GM19395 (cell line): ENCODE measurements around the gene FDPS.
"Not testable (repeated sequence)": the region's sequence is repeated elsewhere in the genome, so short reads cannot be mapped to it uniquely, and the experiment has no call there.

ENCODE experiments used
- ATAC-seq: cut with Tn5 transposase; IDR thresholded peaks from one replicate; pipeline ENCODE4 v1.9.1; 2021; ENCODE audit warnings: mild to moderate bottlenecking, moderate library complexity; ENCODE audit not compliant: unreplicated experiment

Gene FDPS

GRCh38 chr1:155285063-155285462, 23.6 kb upstream of the FDPS start:
- no peak for ATAC-seq

DNA sequence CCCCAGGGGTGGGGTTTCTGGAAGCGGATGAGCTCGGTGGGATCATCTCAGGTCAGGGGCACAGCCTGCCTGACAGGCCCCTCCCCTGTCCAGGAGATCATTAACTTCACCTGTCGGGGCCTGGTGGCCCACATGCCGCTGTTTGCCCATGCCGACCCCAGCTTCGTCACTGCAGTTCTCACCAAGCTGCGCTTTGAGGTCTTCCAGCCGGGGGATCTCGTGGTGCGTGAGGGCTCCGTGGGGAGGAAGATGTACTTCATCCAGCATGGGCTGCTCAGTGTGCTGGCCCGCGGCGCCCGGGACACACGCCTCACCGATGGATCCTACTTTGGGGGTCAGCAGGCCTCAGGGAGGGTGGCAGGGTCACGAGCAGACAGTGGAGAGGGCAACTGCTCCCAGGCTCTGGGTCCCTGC, 23.0 kb upstream of the FDPS start:
- ATAC-seq: no peak

DNA sequence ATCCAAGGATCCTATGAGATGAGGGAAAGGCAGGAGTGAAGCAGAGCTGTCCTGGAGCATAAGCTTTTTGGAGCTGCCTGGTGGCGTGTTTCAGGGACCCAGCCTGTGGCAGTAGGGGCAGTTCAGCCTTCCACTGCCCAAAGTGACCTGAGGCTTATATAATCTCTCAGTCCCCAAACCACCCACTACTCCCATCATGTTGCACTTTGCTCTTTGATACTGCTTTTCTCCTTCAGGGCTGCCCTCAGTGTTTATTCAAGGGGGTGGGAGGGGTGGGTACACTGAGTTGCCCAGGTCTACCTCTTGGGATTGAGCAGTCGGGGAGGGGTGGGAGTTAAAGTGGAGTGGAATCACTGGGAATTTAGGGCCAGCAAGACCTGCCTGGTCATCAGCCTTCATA, 22.1 kb upstream of the FDPS start:
- ATAC-seq: no peak

GRCh38 chr1:155287987-155288543, 20.6 kb upstream of the FDPS start:
- no peak for ATAC-seq

GRCh38 chr1:155291006-155291405, 17.7 kb upstream of the FDPS start:
- ATAC-seq: not testable (repeated sequence)

GRCh38 chr1:155293086-155293749, 15.4 kb upstream of the FDPS start:
- no peak for ATAC-seq

- no peak for ATAC-seq
These were observed 14.0 kb upstream of the FDPS start for GRCh38 chr1:155294520-155295182.

GRCh38 chr1:155295183-155295941, 13.3 kb upstream of the FDPS start:
- ATAC-seq: no peak

DNA sequence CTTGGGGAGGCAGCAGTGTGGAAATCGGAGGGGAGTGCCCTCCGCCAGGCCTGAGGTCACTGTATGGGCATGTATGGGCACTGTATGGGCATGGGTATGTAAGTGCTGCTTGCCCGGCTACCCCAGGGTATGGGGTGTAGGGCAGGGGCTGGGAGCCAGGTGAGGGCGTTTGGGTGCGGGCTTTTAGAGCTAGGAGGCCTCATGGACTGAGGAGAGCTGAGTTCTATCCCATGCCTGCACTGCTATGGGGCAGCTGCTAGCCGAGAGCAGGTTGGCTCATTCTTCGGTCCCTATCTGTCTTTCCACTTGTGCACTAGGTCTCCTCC, 12.8 kb upstream of the FDPS start:
- no peak for ATAC-seq

- ATAC-seq: no peak
These were observed 12.0 kb upstream of the FDPS start for GRCh38 chr1:155296661-155297060.

- ATAC-seq: no peak
These were observed 11.3 kb upstream of the FDPS start for GRCh38 chr1:155297384-155297783.

- ATAC-seq: no peak
These were observed 8.6 kb upstream of the FDPS start for GRCh38 chr1:155300024-155300423.

GRCh38 chr1:155300553-155301329, 7.9 kb upstream of the FDPS start:
- ATAC-seq: no peak

GRCh38 chr1:155301342-155301841, 7.3 kb upstream of the FDPS start, which contains the start of gene PKLR:
Gene PKLR (minus strand): TSS chr1:155301438. CDS start chr1:155301395, 43 bp downstream.
- no peak for ATAC-seq

DNA sequence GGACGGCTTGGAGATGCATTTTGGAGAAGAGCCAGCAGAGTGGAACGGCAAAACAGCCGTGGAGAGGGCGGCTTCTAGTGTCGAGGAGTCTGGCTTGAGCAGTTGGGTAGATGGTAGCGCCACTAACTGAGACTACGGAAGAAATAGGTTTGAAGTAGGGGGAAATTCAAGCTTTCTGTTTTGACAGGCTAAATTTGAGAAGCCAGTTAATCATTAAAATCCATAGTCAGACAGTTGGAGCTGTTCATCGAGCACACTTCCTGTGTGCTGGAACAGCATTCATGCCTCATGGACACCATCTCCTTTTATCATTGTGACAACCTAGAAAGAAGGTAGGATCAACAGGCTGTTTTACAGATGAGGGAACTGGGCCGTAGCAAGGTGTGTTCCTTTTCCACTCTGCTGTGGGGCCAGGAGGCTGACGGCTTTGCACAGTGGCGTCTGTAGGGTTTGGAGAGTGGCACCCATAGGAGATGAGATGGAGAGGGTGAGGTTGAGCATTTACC, 4.1 kb upstream of the FDPS start:
- ATAC-seq: no peak

- ATAC-seq: no peak
These were observed 2.7 kb upstream of the FDPS start for GRCh38 chr1:155305881-155306391.

DNA sequence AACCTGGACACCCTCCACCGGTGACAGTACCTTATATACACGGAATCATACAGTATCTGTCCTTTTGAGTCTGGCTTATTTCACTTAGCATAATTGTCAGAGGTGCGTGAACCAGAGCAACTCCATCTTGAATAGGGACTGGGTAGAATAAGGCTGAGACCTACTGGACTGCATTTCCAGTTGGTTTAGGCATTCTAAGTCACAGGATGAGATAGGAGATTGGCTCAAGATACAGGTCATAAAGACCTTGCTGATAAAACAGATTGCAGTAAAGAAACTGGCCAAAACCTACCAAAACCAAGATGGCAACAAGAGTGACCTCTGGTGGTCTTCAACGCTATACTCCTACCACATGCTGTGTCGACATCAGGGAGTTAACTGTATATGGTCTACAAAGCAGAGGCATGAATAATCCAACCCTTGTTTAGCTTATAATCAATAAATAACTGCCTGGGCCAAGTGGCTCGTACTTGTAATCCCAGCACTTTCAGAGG, 1.4 kb upstream of the FDPS start:
- ATAC-seq: no peak

GRCh38 chr1:155309423-155310021, 856 bp downstream of the FDPS start:
- no peak for ATAC-seq

- ATAC-seq: no peak
These were observed 4.6 kb downstream of the FDPS start for GRCh38 chr1:155313261-155313660.

DNA sequence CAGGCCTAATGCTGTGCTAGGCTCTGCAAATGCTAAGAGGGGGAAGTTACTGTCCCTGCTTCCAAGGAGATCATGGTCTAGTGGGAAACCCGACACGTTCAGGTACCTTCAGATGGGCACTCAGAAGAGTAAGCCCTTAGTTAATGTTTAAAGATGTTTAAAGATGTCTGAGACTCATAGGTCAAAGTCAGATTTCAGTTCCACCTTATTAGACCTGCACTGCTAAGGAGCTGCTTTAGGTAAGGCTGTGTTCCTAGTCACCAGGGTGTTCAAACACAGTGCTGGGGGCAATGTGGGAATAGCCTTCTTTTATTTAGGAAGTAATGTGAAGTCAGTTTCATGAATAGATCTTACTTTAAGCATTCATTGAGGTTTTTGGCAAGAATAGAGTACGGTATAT, 8.3 kb downstream of the FDPS start:
- ATAC-seq: no peak
